WTC11 (cell line): ENCODE data around the gene TXNDC5.

ENCODE experiments used
- ELF4 ChIP-seq: sonication (generic); formaldehyde crosslinking; IDR thresholded peaks from 2 replicates; pipeline ENCODE4 v1.8.1; 2022; ENCODE audit warnings: low read depth, mild to moderate bottlenecking, moderate library complexity, missing genetic modification reagents
- MXD4 ChIP-seq: fragments of 250-450 bp; sonication (Bioruptor Pico); IDR thresholded peaks from 2 replicates; pipeline ENCODE4 v1.8.0; 2021; ENCODE audit warnings: mild to moderate bottlenecking, moderate library complexity, borderline replicate concordance
- NFYB ChIP-seq: sonication (generic); formaldehyde crosslinking; conservative IDR thresholded peaks from 2 replicates; pipeline ENCODE4 v1.8.0; 2022; ENCODE audit warnings: low read depth, missing genetic modification reagents
- NR2C2 ChIP-seq: sonication (generic); formaldehyde crosslinking; IDR thresholded peaks from 2 replicates; pipeline ENCODE4 v1.8.0; 2022; ENCODE audit warnings: mild to moderate bottlenecking, missing genetic modification reagents
- NR3C1 ChIP-seq: sonication (generic); formaldehyde crosslinking; conservative IDR thresholded peaks from 2 replicates; pipeline ENCODE4 v1.8.1; 2023; ENCODE audit warnings: low read depth, mild to moderate bottlenecking, missing genetic modification reagents
- ZBTB21 ChIP-seq: sonication (generic); formaldehyde crosslinking; IDR thresholded peaks from 2 replicates; pipeline ENCODE4 v1.8.1; 2023; ENCODE audit warnings: mild to moderate bottlenecking, missing genetic modification reagents, borderline replicate concordance
- TF ChIP-seq, protein P1 (sequence below): sonication (generic); formaldehyde crosslinking; conservative IDR thresholded peaks from 2 replicates; pipeline ENCODE4 v1.8.1; 2022; ENCODE audit warnings: mild to moderate bottlenecking, missing genetic modification reagents
- TF ChIP-seq, protein P2 (sequence below): fragments of 200-600 bp; IDR thresholded peaks from 2 replicates; pipeline ENCODE4 v1.8.0; 2022; ENCODE audit warnings: antibody characterized with exemption
- TF ChIP-seq, protein P3 (sequence below): sonication (generic); formaldehyde crosslinking; IDR thresholded peaks from 2 replicates; pipeline ENCODE4 v1.8.1; 2023; ENCODE audit warnings: mild to moderate bottlenecking, moderate library complexity, missing genetic modification reagents
- TF ChIP-seq, protein P4 (sequence below): fragments of 250-450 bp; sonication (Bioruptor Pico); conservative IDR thresholded peaks from 2 replicates; pipeline ENCODE4 v1.9.0; 2021; ENCODE audit warnings: mild to moderate bottlenecking
- TF ChIP-seq, protein P5 (sequence below): sonication (generic); formaldehyde crosslinking; IDR thresholded peaks from 2 replicates; pipeline ENCODE4 v1.8.1; 2023; ENCODE audit warnings: mild to moderate bottlenecking, missing genetic modification reagents
- TF ChIP-seq, protein P6 (sequence below): sonication (generic); formaldehyde crosslinking; IDR thresholded peaks from 2 replicates; pipeline ENCODE4 v1.8.0; 2022; ENCODE audit warnings: mild to moderate bottlenecking, missing genetic modification reagents

DNA sequence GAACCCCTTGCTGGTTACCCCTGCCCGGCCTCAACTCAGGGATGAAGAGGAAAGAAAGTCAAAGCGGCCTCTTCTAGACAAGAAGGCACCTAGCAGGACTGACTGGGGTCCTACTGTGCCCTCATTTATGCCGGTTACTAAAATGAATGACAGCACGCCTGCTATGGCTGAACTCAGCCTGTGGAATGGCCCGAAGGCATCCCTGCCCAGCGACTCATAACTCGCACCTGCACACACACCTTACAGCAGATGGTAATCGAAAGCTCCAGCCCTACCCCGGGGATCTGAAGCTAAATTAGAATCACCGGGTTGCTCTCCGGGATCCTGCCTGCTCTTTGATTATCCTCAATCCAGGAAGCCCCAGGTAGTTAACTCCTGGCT is 747 bp upstream of the TXNDC5 start:
- TF ChIP-seq, protein P1, sequence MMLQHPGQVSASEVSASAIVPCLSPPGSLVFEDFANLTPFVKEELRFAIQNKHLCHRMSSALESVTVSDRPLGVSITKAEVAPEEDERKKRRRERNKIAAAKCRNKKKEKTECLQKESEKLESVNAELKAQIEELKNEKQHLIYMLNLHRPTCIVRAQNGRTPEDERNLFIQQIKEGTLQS (CRISPR knock-in tag) = no peak
- TF ChIP-seq, protein P2, sequence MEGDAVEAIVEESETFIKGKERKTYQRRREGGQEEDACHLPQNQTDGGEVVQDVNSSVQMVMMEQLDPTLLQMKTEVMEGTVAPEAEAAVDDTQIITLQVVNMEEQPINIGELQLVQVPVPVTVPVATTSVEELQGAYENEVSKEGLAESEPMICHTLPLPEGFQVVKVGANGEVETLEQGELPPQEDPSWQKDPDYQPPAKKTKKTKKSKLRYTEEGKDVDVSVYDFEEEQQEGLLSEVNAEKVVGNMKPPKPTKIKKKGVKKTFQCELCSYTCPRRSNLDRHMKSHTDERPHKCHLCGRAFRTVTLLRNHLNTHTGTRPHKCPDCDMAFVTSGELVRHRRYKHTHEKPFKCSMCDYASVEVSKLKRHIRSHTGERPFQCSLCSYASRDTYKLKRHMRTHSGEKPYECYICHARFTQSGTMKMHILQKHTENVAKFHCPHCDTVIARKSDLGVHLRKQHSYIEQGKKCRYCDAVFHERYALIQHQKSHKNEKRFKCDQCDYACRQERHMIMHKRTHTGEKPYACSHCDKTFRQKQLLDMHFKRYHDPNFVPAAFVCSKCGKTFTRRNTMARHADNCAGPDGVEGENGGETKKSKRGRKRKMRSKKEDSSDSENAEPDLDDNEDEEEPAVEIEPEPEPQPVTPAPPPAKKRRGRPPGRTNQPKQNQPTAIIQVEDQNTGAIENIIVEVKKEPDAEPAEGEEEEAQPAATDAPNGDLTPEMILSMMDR = no peak
- no peak for TF ChIP-seq ELF4 (CRISPR knock-in tag)
- TF ChIP-seq NR2C2 = no peak
- TF ChIP-seq, protein P3, sequence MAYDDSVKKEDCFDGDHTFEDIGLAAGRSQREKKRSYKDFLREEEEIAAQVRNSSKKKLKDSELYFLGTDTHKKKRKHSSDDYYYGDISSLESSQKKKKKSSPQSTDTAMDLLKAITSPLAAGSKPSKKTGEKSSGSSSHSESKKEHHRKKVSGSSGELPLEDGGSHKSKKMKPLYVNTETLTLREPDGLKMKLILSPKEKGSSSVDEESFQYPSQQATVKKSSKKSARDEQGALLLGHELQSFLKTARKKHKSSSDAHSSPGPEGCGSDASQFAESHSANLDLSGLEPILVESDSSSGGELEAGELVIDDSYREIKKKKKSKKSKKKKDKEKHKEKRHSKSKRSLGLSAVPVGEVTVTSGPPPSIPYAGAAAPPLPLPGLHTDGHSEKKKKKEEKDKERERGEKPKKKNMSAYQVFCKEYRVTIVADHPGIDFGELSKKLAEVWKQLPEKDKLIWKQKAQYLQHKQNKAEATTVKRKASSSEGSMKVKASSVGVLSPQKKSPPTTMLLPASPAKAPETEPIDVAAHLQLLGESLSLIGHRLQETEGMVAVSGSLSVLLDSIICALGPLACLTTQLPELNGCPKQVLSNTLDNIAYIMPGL (CRISPR knock-in tag) = no peak
- no peak for TF ChIP-seq MXD4 (CRISPR knock-in tag)
- TF ChIP-seq, protein P4, sequence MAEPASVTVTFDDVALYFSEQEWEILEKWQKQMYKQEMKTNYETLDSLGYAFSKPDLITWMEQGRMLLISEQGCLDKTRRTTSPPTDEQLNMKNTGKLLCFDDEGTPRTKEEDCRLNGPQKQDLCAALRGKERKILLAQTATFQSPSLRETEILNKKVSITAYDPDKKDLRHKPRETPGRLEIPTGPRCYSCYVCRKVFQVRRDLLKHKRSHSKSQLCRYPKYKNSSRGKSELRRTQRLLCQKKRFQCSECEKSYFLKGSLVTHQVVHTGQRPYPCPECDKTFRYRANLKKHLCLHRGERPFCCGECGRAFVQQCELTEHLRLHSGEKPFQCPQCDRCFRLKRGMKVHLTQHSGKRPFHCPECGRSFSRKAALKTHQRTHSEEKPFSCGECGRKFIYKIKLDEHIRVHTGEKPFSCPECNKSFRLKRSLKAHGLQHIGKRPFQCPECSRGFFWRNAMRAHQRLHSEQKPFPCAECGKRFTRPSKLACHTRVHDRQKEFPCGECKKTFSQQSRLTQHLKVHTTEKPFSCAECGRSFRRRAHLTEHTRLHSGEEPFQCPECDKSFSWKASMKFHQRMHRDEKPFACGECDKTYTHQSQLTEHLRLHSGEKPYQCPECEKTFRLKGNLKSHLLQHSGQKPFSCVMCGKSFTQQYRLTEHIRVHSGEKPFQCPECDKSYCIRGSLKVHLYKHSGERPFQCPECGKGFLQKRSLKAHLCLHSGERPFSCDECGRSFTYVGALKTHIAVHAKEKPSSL (CRISPR knock-in tag) = no peak
- TF ChIP-seq NFYB = no peak
- no peak for TF ChIP-seq ZBTB21
- TF ChIP-seq, protein P5, sequence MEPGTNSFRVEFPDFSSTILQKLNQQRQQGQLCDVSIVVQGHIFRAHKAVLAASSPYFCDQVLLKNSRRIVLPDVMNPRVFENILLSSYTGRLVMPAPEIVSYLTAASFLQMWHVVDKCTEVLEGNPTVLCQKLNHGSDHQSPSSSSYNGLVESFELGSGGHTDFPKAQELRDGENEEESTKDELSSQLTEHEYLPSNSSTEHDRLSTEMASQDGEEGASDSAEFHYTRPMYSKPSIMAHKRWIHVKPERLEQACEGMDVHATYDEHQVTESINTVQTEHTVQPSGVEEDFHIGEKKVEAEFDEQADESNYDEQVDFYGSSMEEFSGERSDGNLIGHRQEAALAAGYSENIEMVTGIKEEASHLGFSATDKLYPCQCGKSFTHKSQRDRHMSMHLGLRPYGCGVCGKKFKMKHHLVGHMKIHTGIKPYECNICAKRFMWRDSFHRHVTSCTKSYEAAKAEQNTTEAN (CRISPR knock-in tag) = no peak
- TF ChIP-seq, protein P6, sequence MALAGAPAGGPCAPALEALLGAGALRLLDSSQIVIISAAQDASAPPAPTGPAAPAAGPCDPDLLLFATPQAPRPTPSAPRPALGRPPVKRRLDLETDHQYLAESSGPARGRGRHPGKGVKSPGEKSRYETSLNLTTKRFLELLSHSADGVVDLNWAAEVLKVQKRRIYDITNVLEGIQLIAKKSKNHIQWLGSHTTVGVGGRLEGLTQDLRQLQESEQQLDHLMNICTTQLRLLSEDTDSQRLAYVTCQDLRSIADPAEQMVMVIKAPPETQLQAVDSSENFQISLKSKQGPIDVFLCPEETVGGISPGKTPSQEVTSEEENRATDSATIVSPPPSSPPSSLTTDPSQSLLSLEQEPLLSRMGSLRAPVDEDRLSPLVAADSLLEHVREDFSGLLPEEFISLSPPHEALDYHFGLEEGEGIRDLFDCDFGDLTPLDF (CRISPR knock-in tag) = no peak
- TF ChIP-seq NR3C1 (CRISPR knock-in tag) = no peak
